Panc1 (cell line): ENCODE results near the gene SLIT2. TPM values are rescaled to one million over a fixed set of nuclear protein-coding genes. Genes with fewer than 3 reads are reported as not detected.

Experiments
- ATAC-seq: fragments of 200-7000 bp; cut with Tn5 transposase; 2 replicates; pipeline ENCODE4 v1.9.1; 2020; ENCODE audit warnings: mild to moderate bottlenecking, moderate library complexity
- BruUV-seq: library from RNA; stranded (reverse); fragments of 400-500 nt; replicated peaks from 2 replicates; lab custom pipeline; 2021; lab: Mats Ljungman, UMichigan
- CTCF ChIA-PET: fragments of 300-600 bp; sonication (Branson Sonifier 250); formaldehyde crosslinking; loops from one replicate; lab custom pipeline; 2022; ENCODE audit warnings: antibody characterized with exemption; lab: Charles Lee
- POLR2A ChIA-PET: fragments of 300-600 bp; sonication (Branson Sonifier 250); formaldehyde crosslinking; loops from one replicate; lab custom pipeline; 2022; ENCODE audit warnings: antibody characterized with exemption; lab: Charles Lee
- DNase-seq: peaks from one replicate; pipeline ENCODE4 v3.0.0-alpha.2; 2010; ENCODE audit warnings: low read depth, low spot score
- H3K27ac ChIP-seq: 2 replicates; pipeline ENCODE4 v1.5.1; 2011; ENCODE audit warnings: mild to moderate bottlenecking, low read length, inconsistent platforms
- H3K27me3 ChIP-seq: fragments of 200-500 bp; sonication (Bioruptor generic); 2 replicates; pipeline ENCODE4 v1.6.0; 2014; ENCODE audit warnings: low read length, inconsistent platforms; ENCODE audit not compliant: control insufficient read depth, insufficient read depth
- H3K36me3 ChIP-seq: fragments of 200-500 bp; sonication (Bioruptor generic); 2 replicates; pipeline ENCODE4 v1.5.1; 2014; ENCODE audit warnings: inconsistent platforms, mild to moderate bottlenecking, low read length, moderate library complexity; ENCODE audit not compliant: control insufficient read depth, insufficient read depth
- H3K4me1 ChIP-seq: 2 replicates; pipeline ENCODE4 v1.5.1; 2011; ENCODE audit warnings: inconsistent platforms, mild to moderate bottlenecking, low read length, moderate library complexity; ENCODE audit not compliant: control insufficient read depth, insufficient read depth
- H3K4me3 ChIP-seq, 2 experiments: 2 replicates each; pipeline ENCODE4 v1.5.1; 2011 to 2012; ENCODE audit warnings: low read depth in 2 of 2, low read length in 2 of 2, mild to moderate bottlenecking in 2 of 2, inconsistent platforms in 1 of 2, moderate library complexity in 1 of 2
- H3K9me3 ChIP-seq: fragments of 200-500 bp; sonication (Bioruptor generic); 2 replicates; pipeline ENCODE4 v1.5.1; 2014; ENCODE audit warnings: low read depth, mild to moderate bottlenecking, inconsistent platforms, low read length, moderate library complexity; ENCODE audit not compliant: control insufficient read depth, insufficient read depth
- POLR2AphosphoS5 ChIP-seq: IDR thresholded peaks from 2 replicates; pipeline ENCODE4 v1.6.1; 2012; ENCODE audit warnings: mild to moderate bottlenecking, low read depth, low read length, moderate library complexity
- SIN3A ChIP-seq: IDR thresholded peaks from 2 replicates; pipeline ENCODE4 v1.6.1; 2012; ENCODE audit warnings: low read depth, mild to moderate bottlenecking, low read length, moderate library complexity, borderline replicate concordance; ENCODE audit not compliant: insufficient read depth
- TCF7L2 ChIP-seq: IDR thresholded peaks from 2 replicates; pipeline ENCODE4 v1.6.1; 2011; ENCODE audit warnings: mild to moderate bottlenecking, low read depth, low read length, inconsistent platforms
- in situ Hi-C: cut with HindIII; loops from 2 replicates; pipeline ENCODE4 v1.10.0; 2016; ENCODE audit warnings: low sequenced_read_pairs, low pct_unique_long_range_greater_than_20kb
- intact Hi-C: fragments of 100-400 bp; cut with micrococcal nuclease; formaldehyde crosslinking; loops from one replicate; pipeline ENCODE4 v1.10.0; 2022; ENCODE audit not compliant: unreplicated experiment
- total RNA-seq: library from RNA; stranded (reverse); gene quantifications from one replicate; pipeline ENCODE4 v1.2.1, GENCODE V29; 2021; ENCODE audit not compliant: unreplicated experiment
- TF ChIP-seq, protein P1 (sequence below), 2 experiments: IDR thresholded peaks; 2 replicates each; pipeline ENCODE4 v1.6.1; 2011 to 2012; ENCODE audit warnings: low read depth in 2 of 2, control low read depth in 1 of 2, low read length in 1 of 2, mild to moderate bottlenecking in 1 of 2, moderate library complexity in 1 of 2; ENCODE audit not compliant: insufficient read depth in 1 of 2
- TF ChIP-seq, protein P2 (sequence below): fragments of 450-650 bp; IDR thresholded peaks from 2 replicates; pipeline ENCODE4 v1.5.1; 2017; ENCODE audit warnings: mild to moderate bottlenecking

Gene SLIT2
- total RNA-seq, 1 experiment from 2014 or later = 0.28 TPM

DNA sequence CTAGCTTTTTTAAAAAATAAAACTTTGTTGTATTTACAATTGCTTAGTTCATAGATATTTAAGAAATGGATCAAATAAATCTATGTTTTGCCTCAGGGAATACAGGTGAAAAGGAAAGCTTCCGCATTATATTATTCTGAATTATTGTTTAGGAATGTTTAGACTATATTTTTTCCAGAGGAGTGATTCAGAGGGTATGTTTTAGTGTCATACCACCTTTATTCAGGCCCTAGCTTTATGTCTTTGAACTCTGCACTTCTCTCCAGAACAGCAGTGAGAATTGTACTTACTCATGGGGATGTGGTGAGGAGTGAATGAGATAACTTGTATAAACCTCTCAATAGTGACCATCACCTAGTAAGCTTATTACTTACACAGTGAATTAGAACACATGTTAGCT is 14.0 kb downstream of the SLIT2 start:
- CTCF ChIA-PET = no interaction called here
- TF ChIP-seq TCF7L2 (no peak), POLR2AphosphoS5 (no peak), SIN3A (no peak)
- TF ChIP-seq, protein P1, sequence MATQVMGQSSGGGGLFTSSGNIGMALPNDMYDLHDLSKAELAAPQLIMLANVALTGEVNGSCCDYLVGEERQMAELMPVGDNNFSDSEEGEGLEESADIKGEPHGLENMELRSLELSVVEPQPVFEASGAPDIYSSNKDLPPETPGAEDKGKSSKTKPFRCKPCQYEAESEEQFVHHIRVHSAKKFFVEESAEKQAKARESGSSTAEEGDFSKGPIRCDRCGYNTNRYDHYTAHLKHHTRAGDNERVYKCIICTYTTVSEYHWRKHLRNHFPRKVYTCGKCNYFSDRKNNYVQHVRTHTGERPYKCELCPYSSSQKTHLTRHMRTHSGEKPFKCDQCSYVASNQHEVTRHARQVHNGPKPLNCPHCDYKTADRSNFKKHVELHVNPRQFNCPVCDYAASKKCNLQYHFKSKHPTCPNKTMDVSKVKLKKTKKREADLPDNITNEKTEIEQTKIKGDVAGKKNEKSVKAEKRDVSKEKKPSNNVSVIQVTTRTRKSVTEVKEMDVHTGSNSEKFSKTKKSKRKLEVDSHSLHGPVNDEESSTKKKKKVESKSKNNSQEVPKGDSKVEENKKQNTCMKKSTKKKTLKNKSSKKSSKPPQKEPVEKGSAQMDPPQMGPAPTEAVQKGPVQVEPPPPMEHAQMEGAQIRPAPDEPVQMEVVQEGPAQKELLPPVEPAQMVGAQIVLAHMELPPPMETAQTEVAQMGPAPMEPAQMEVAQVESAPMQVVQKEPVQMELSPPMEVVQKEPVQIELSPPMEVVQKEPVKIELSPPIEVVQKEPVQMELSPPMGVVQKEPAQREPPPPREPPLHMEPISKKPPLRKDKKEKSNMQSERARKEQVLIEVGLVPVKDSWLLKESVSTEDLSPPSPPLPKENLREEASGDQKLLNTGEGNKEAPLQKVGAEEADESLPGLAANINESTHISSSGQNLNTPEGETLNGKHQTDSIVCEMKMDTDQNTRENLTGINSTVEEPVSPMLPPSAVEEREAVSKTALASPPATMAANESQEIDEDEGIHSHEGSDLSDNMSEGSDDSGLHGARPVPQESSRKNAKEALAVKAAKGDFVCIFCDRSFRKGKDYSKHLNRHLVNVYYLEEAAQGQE (IDR thresholded peaks at IDR 0.05; ENCODE audit: insufficient read depth in 1 of 2, low read depth in 2 of 2, low read length in 1 of 2) = no peak
- TF ChIP-seq, protein P2, sequence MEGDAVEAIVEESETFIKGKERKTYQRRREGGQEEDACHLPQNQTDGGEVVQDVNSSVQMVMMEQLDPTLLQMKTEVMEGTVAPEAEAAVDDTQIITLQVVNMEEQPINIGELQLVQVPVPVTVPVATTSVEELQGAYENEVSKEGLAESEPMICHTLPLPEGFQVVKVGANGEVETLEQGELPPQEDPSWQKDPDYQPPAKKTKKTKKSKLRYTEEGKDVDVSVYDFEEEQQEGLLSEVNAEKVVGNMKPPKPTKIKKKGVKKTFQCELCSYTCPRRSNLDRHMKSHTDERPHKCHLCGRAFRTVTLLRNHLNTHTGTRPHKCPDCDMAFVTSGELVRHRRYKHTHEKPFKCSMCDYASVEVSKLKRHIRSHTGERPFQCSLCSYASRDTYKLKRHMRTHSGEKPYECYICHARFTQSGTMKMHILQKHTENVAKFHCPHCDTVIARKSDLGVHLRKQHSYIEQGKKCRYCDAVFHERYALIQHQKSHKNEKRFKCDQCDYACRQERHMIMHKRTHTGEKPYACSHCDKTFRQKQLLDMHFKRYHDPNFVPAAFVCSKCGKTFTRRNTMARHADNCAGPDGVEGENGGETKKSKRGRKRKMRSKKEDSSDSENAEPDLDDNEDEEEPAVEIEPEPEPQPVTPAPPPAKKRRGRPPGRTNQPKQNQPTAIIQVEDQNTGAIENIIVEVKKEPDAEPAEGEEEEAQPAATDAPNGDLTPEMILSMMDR = no peak
- no peak for DNase-seq
- in situ Hi-C loops (no loop called here), intact Hi-C loops (no loop called here)
- POLR2A ChIA-PET = no interaction called here
- H3K4me1 ChIP-seq = no peaks in the 10 kb centered on the region
- H3K27ac ChIP-seq = no peak overlapping the region
- no peaks in the 10 kb centered on the region for H3K9me3 ChIP-seq
- H3K27me3 ChIP-seq = no peaks in the 10 kb centered on the region
- no peaks in the 10 kb centered on the region for H3K36me3 ChIP-seq
- BruUV-seq = no TSS peak
- ATAC-seq = no peak
- H3K4me3 ChIP-seq = no peak overlapping the region

GRCh38 chr4:20266215-20267082 is 14.7 kb downstream of the SLIT2 start:
- BruUV-seq = no TSS peak
- ATAC-seq (no peak), DNase-seq (no peak)
- POLR2A ChIA-PET = no interaction called here
- Histone ChIP-seq H3K4me1 (no peaks in the 10 kb centered on the region), H3K9me3 (no peaks in the 10 kb centered on the region), H3K27me3 (no peaks in the 10 kb centered on the region), H3K36me3 (no peaks in the 10 kb centered on the region), H3K4me3 (no peak overlapping the region), H3K27ac (no peak overlapping the region)
- intact Hi-C loops (no loop called here), in situ Hi-C loops (no loop called here)
- no peak for TF ChIP-seq SIN3A
- no peak for TF ChIP-seq TCF7L2
- CTCF ChIA-PET = no interaction called here

GRCh38 chr4:20268028-20268427 is 16.3 kb downstream of the SLIT2 start:
- no peak overlapping the region for H3K4me3 ChIP-seq
- TF ChIP-seq, protein P2 = no peak
- TF ChIP-seq SIN3A (no peak), POLR2AphosphoS5 (no peak), TCF7L2 (no peak)
- TF ChIP-seq, protein P1 (IDR thresholded peaks at IDR 0.05; ENCODE audit: insufficient read depth in 1 of 2, low read depth in 2 of 2, low read length in 1 of 2) = no peak
- BruUV-seq = no TSS peak
- in situ Hi-C loops = no loop called here
- H3K9me3 ChIP-seq = no peaks in the 10 kb centered on the region
- H3K27me3 ChIP-seq = no peaks in the 10 kb centered on the region
- ATAC-seq (no peak), DNase-seq (no peak)
- CTCF ChIA-PET = no interaction called here
- H3K4me1 ChIP-seq = no peaks in the 10 kb centered on the region
- H3K36me3 ChIP-seq = no peaks in the 10 kb centered on the region
- intact Hi-C loops = no loop called here
- POLR2A ChIA-PET = no interaction called here
- no peak overlapping the region for H3K27ac ChIP-seq
